G401 (cell line): Measurements from ENCODE around the gene EOLA2. TPM values are rescaled to one million over a fixed set of nuclear protein-coding genes. Genes with fewer than 3 reads are reported as not detected.
"Not testable (repeated sequence)": the region's sequence is repeated elsewhere in the genome, so short reads cannot be mapped to it uniquely, and the experiment has no call there.

Experiments
- DNase-seq: peaks from one replicate; pipeline ENCODE4 v3.0.0-alpha.2; 2015; ENCODE audit warnings: low spot score
- in situ Hi-C: cut with HindIII; loops from 2 replicates; pipeline ENCODE4 v1.10.0; 2016; ENCODE audit warnings: low sequenced_read_pairs, mixed read lengths
- total RNA-seq: library from RNA; depleted of rRNA; stranded (reverse); fragments of >200 nt; shearing (Covaris generic); gene quantifications from 2 replicates; pipeline ENCODE4 v1.2.3, GENCODE V29; 2014

The EOLA2 gene
- total RNA-seq, 1 experiment from 2014 or later, result 47.7 TPM

DNA sequence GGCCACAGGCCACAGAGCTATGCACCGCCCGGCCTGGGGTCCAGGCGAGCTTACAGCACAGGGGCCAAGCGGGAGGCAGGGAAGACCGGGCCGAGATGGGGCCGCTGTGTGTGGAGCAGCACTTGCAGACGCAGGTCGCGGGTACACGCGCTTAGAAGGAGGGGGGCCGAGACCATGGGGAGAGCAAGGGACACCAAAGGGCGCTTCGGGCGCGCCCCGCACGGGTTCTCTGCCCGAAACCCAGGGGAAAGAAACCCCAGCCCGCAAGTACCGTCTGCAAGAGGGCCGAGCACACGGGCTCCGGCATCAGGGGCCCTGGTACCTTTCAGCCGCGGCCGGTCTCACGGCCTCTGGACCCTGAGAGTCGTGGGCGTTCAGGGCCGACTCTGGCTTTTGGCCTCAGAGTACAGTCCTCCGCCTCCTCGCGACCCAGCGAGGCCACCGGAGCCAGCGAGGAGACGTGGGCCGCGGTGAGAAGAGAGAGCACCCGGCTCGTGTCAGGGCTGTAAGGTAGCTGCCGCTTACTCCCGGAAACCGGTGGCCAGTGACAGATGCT, 342 bp downstream of the EOLA2 start:
- in situ Hi-C loops, result no loop called here
- DNase-seq, result no peak

DNA sequence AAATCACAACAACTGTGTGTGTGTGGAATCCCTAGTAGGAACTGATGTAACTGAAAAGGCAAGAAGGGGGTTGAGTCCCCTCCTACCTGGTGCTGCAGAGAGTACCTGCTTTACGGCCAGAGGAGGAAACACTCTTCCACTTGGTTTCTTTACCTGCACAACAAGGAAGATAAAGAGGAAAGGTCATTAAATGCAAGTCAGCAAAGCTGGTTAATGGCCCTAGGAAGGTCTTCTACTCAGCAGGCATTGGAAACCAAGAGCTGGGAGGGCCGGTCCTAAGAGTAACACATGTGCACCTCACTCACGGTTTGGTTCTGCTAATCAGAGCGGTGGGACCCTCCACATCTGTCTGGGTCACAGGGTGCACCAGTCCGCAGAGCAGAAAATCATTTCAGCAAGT, 963 bp downstream of the EOLA2 start:
- DNase-seq, in situ Hi-C loops: not testable (repeated sequence)

DNA sequence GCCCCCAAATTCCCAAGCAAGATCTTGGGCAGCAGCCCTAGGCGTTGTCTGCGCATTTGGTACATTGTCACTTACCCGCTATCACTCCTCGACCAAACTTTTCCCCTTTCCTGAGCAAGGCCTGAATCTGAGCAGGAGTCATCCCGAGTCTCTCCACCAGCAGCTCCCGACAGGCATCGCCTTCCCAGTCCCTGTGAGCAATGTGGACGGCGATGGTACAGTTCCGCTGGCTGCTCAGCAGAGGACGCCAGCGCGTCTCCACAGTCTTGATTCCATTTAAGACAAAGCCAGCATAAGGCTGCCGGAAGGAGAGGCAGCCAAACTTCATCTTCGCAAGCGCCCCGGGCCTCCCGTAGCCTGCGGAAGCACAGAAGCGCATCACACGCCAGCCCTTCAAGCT, 4.7 kb downstream of the EOLA2 start:
- not testable (repeated sequence) for DNase-seq

DNA sequence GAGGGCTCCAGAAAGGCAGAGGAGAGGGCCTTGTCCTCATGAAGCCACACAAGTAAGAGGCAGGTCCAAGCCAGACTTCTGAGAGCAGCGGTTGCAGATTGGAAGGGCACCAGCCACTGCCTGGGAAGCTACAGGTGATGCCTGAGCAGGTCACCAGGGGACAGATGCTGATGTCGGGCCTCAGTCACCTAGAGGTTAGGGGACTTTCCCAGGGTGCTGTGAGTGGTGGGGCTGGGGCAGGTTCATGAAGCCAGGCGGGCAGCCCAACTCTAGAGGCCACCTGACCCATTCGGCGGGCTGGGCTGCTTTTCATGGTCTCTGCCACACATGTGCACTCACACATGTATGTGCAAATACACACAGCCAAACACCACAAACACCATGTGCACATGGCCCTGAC, 5.3 kb downstream of the EOLA2 start:
- in situ Hi-C loops, DNase-seq: not testable (repeated sequence)

More for the DNA sequence above, 4.7 kb downstream of the EOLA2 start:
- in situ Hi-C loops, result not testable (repeated sequence)

DNA sequence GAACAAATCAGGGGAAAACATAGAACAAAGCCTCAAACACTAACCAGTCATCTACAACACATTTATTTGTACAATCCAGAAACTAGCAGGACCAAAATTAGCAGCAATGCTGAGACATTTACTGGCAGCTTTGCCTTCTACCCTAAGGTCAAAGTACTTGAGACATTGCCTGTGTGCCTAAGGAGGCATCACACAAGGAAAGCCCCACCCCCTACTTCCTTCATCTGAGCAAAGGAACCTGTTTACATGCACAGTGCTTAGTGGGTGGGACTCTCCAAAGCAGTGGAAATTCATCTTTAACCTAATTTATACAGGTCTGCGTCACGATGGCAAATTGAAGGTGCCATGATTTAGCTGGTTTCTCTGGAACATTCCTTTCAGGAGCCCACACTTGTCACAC, 6.1 kb downstream of the EOLA2 start:
- DNase-seq, in situ Hi-C loops: not testable (repeated sequence)

DNA sequence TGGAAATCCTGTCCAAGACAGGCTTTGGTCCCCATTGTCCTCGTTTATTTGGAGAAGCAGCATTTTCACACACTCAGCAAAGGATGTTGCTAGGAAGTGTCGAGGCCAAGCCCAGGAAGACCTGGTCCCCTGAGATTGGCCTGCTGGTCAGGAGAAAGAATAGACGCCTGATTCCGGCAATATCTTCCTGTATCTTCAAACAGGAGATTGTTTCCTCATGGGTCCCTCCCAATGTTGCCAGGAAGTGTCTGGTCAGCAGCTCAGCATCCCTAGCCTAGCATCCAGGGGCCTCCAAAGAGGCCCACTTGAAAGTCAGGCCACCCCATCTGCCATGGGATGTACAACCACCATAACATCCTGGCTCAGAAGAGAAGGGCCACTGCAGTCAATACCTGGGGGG, 6.9 kb downstream of the EOLA2 start:
- DNase-seq, in situ Hi-C loops: not testable (repeated sequence)

DNA sequence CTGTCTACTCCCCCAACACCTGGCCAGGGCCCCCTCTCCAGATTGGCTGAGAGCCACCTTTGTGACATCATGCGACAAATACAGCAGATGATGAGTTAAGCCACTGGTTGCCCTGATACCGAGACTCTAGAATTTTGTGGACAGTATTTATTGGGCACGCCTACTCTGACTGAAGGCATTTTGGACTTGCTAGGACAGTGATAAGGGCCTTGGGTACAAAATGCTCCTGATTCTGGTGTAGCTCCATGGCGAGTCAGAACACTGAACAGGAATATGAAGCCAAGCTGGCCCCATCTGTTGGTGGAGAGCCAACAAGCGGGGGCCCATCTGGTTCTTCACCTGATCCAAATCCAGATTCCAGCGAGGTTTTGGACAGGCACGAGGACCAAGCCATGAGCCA, 8.9 kb downstream of the EOLA2 start, which contains the start of gene HSFX4:
Gene HSFX4, plus strand, starts transcription at position 174 of the 400 bp plus-strand sequence. Its CDS starts 72 bp downstream, at position 246.
- in situ Hi-C loops, result not testable (repeated sequence)

DNA sequence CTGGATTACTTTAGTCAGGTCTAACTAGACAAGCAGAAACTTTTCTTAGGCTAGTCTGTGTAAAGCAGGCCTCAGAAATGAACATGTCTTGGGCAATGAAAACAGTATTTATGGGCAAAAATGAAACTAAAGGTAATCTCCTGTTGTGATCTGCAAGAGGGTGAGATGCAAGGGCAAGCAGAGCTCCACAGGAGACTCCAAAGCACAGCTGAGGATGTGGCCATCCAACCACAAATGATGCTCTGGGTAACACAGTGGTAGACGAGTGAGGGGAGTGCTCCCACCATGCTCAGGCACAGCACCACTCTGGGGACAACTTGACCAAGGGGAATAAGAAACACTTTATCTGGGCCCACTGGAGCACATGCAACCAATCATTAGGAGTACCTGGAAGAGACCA, 9.7 kb downstream of the EOLA2 start:
- DNase-seq, in situ Hi-C loops: not testable (repeated sequence)

More for the DNA sequence above, 8.9 kb downstream of the EOLA2 start, which contains the start of gene HSFX4:
- not testable (repeated sequence) for DNase-seq

DNA sequence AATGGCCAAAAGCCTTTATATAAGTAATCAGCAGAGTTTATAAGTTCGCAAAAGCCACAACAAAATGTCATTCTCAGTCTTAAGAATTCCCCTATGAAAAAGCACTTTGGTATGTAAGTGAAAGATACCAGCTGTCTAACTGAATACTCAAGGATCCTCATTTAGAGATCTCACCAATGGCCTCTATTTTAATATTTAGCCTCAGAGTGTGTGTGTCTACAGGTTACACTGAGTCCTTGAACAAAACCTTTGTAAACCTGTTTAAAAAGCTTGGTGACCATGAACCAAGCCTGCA, 10.4 kb downstream of the EOLA2 start:
- in situ Hi-C loops, DNase-seq: not testable (repeated sequence)

DNA sequence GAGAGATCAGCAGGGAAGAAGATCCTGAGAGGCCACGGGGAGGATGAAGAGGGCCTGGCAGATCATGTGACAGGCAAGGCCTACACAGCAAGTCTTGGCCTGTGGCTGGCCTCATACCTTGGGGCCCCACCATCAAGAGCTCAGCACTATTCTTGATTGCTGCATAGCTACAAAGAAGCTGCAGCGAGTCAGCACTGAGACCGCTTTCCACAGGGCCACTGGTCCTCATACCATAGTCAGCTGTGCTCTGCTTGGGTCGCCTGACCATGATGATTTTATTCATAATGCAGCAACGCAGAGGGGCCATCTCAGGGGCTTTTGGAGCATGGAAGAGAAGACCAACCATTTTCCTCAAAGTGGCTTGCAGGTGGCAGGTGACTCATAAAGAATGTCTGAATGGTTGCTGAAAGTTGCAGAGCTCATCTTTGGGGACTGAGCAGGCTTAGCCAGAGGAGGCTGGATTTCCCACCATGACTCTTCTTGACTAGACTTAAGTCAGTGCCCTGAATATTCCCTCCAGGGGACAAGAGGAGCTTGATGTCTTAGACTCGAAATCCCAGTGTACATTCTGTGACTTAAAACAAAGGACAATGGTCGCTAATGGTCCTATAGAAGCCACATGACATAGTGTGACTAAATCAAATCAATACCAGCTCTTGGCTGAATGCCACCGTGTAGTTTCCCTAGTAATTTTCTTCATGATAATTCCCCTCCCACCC, 10.9 kb downstream of the EOLA2 start:
- in situ Hi-C loops, DNase-seq: not testable (repeated sequence)

DNA sequence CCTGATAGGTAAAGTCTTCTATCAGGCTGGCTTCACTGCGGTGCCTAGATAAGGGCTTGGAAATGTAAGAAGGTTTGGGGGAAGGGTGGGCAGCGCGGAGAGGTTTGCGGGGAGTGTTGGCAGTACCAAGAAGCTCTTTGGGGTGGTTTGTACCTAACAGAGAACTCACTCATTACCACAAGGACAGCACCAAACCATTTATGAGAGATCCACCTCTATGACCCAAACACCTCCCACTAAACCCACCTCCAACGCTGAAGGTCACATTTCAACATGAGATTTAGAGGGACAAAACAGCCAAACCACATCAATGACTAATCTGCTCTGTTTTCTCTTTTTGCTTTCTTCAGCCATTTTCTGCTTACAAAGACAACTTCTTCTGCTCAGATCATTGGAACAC, 13.9 kb downstream of the EOLA2 start:
- in situ Hi-C loops, DNase-seq: not testable (repeated sequence)

DNA sequence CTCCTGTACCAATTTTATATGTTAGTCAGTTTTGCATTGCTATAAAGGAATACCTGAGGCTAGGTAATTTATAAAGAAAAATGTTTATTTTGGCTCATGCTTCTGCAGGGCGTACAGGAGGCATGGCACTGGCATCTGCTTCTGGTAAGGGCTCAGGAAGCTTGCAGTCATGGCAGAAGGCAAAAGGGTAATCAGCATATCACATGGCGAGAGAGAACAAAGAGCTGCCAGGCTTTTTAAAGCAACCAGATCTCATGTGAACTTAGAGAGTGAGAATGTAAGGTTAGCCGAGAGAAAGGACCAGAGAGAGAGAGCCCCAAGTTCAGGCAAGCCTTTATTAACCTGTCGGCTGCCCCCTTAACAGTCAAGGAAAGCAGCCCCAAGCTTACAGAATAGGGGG, 14.5 kb downstream of the EOLA2 start:
- DNase-seq, in situ Hi-C loops: not testable (repeated sequence)

DNA sequence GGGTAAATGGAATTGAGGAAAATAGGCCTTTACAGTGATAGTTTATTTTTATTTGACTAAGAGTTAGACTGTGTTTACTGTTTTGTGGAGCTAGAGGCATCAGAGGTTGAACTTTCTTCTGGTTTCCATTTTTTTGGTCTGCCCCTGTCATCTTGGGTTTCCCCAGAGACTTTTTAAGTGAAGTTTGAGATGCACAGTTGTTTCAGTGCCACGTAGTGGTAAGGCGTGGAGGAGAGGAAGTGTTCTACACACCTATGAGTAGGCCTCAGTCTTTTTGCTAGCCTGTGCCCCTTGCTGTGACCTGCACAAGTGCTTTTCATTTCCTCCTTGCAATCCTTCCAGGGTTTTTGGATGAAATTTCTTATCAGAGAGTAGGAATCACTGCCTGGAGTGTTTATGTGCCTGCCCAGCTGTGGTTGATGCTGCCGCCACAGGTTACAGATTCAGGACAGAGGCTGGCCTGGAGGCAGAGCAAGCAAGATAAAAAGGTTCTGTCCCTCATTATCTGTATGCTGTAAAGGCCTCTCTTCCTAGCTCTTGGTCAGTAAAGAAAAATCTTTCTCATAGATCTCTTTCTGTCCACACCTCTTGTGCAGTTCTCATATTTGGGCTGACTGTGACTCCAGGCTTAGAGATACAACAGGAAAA, 21.4 kb downstream of the EOLA2 start:
- in situ Hi-C loops, result no loop called here

DNA sequence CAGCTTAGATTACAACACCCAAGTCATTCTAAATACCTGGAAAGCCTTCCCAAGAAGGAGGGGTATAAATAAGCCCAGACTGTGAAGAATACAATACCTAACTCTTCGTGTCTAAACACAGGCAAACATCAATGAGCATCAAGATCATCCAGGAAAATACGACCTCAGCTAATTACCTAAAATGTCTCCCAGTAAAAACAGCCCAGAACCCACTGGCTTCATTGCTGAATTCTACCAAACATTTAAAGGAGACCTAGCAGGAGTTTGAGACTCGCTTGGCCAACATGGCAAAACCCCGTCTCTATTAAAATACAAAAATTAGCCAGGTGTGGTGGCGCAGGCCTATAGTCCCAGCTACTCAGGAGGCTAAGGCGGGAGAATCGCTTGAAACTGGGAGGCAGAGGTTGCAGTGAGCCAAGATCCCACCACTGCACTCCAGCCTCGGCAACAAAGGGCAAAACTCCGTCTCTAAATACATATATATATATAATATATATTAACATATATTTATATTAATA, 28.1 kb downstream of the EOLA2 start:
- in situ Hi-C loops, result no loop called here
- DNase-seq, result no peak

More for the DNA sequence above, 21.4 kb downstream of the EOLA2 start:
- no peak for DNase-seq

DNA sequence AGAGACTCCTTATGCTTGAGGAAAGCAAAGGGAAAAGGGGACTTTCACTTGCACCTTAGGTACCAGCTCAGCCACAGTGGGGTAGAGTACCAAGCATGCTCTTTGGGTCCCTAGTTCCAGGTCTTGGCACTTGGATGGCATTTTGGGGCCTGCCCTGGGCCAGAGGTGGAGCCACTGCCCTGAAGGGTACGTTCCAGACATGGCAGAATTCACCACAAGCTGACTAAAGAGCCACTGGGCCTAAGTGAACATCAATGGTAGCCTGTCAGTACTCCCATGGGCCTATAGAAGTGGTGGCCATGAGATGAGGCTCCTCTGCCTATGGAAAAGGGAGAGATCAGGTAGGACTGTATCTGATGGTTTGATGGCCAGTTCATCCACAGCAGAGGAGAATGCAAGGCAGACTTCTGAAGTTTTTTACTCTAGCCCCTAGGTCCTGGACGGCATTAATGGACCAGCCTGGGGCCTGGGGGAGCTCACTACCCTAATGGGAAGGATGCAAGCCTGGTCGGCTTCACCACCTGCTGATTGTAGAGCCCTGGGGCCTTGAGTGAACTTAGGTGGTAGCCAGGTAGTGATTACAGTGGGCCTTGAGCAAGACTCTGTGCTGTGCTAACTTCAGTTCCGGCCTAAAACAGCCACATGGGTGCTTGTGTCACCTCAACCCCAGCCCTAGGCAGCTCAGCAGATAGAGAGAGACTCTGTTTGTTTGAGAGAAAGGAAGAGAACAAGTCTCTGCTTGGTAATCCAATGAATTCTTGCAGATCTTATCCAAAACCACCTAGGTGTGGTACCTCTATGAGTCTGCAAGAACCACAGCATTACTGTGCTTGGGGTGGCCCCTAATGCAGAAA, 28.7 kb downstream of the EOLA2 start:
- in situ Hi-C loops, result no loop called here
- no peak for DNase-seq

DNA sequence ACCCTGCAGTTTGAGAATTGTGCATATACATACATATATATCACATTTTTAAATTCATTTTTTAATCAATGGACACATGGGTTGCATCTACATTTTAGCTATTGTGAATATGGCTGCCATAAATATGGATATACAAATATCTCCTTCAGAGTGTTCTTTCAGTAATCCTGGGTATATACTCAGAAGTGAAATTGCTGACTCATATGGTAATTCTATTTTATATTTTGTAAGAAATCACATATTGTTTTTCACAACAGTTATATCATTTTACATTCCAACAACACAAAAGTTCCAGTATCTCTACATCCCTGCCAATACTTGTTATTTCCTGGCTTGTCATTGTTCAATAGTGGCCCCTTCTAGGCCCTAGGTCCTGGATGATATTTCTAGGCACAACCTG, 29.6 kb downstream of the EOLA2 start:
- in situ Hi-C loops, result no loop called here
- DNase-seq, result no peak

DNA sequence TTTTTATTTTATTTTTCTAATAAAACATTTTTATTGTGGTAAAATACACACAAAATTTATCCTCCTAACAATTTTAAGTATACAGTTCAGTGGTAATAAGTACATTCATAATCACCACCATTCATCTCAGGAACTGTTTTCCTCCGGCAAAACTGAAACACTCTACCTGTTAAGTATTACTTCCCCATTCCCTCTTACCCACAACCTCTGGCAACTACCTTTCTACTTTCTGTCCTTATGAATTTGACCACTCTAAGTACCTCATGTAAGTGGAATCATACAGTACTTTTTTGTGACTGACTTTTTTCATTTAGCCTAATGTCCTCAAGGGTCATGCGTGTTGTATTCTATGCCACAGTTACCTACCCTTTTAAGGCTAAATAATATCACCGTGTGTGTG, 30.0 kb downstream of the EOLA2 start:
- DNase-seq, result no peak
- in situ Hi-C loops, result no loop called here

DNA sequence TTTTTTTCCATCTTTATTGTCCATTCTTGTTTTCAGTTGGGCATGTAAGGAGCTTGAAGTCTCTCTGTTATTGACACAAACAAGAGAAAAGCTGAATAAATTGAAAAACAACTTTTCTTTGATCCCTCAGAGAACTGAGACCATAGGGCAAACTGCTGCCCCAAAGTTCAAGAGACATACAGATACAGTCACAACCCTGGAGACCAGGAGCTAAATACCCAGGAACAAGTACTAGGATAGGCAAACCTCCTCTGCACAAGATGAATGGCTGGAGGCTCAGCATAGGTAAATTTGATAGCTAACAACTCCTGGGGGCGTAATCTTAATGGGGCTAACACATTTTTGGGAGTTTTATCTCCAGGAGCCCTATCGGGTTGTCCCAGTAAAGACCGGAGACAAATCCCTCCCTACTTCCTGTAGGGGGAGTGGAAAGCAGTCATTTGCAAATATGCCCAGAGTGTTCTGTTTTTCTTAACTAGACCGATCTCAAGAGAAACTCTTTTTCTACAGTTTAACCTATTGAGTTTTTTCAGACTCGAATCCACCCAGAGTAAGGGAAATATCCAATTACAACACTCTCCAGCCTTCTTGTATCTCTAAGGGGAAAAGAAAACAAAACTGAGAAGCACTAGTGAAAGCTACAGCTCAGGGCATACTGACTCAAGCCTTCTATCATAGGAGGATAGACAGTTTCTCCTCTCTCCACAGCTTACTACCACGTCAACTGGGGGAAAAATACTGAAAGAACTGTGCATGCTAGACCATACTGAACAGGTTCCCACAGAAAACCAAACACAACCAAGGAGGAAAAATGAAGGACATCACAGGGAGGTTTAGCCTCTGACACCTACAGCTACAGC, 34.2 kb downstream of the EOLA2 start:
- no peak for DNase-seq
- in situ Hi-C loops, result no loop called here
